GM12872 (cell line): ENCODE data around the gene KIF18B.

Source experiments
- TF ChIP-seq, protein P1 (sequence below): IDR thresholded peaks from 3 replicates; pipeline ENCODE4 v1.5.1; 2011; ENCODE audit warnings: low read depth, mild to moderate bottlenecking, low read length, moderate library complexity; ENCODE audit not compliant: insufficient read depth

The KIF18B gene

DNA sequence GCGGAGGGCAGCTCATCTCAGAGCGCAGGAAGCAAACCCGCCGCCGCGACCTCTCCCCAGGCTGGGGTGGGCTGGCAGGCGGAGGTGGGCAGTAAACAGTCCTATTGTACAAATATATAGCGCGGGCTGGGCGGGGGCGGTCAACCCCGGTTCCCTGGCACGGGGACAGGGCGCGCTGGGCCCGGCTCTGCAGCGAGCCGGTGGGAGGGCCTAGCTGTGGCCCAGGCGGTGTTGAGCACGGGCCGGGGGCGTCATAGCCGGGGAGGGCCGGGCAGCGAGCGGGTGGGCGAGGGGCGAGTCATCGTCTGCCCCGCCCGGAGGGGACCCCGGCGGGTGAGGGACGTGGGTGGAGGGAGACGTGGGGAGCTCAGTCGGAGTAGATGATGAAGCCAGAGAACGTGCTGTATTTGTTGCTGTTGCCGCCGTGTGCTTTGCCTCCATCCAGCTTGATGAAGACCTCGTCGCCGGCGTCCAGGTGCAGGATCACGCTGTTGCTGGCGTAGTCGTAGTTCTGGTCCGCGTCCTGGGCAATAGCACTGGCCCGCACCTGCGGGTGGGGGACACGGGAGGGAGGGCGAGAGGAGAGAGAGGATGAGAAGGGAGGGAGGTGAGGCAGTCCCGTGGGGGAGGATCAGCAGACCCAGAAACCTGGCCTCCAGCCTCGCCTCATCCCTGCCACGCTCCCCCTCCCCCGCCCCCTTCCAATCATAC, 12.4 kb upstream of the KIF18B start:
- TF ChIP-seq, protein P1, sequence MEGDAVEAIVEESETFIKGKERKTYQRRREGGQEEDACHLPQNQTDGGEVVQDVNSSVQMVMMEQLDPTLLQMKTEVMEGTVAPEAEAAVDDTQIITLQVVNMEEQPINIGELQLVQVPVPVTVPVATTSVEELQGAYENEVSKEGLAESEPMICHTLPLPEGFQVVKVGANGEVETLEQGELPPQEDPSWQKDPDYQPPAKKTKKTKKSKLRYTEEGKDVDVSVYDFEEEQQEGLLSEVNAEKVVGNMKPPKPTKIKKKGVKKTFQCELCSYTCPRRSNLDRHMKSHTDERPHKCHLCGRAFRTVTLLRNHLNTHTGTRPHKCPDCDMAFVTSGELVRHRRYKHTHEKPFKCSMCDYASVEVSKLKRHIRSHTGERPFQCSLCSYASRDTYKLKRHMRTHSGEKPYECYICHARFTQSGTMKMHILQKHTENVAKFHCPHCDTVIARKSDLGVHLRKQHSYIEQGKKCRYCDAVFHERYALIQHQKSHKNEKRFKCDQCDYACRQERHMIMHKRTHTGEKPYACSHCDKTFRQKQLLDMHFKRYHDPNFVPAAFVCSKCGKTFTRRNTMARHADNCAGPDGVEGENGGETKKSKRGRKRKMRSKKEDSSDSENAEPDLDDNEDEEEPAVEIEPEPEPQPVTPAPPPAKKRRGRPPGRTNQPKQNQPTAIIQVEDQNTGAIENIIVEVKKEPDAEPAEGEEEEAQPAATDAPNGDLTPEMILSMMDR = no peak

DNA sequence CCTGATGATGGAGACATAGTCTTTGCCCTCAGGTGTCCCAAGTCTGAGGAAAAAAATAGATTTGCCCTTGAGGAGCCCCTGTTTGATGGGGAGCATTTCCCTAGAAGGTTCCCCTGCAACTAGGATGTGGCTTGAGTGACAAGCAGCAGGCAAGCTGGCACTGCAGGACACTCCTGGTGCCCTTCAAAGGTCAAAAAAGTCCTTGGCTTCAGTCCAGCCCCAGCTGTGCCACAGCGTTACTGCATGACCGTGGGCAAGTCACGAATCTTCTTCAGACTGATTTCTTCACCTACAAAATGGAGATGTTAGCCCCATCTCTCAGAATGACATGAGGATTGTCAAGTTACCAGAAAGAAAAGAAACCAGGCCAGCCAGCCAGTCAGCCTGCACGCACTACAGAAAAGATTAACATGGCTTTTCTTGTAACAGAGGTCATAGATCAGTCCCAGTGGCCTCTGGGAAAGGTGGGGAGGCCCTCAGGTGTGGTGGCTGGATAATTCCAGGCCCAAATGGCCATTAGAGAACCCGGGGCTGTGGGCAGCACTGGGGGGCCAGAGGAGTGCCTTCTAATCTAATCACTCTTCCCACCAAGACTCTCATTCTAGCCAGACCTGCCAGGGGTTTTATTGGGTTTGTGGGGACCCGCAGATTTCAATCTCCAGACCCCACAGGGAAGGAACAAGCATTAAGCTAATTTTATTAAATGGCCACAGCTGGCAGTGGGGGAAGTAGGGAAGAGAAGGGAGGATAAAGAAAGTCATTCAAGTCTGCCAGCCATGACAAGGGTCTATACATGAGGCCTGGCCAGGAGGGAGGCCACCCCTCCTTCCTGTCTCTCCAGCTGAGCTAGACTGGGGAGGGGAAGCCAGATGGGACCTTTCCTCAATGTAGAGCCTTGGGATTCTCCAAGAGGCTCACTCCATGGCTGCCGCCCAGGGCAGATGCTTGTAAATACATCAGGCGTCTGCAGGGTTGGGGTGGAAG, 9.7 kb upstream of the KIF18B start:
- TF ChIP-seq, protein P1 = no peak

DNA sequence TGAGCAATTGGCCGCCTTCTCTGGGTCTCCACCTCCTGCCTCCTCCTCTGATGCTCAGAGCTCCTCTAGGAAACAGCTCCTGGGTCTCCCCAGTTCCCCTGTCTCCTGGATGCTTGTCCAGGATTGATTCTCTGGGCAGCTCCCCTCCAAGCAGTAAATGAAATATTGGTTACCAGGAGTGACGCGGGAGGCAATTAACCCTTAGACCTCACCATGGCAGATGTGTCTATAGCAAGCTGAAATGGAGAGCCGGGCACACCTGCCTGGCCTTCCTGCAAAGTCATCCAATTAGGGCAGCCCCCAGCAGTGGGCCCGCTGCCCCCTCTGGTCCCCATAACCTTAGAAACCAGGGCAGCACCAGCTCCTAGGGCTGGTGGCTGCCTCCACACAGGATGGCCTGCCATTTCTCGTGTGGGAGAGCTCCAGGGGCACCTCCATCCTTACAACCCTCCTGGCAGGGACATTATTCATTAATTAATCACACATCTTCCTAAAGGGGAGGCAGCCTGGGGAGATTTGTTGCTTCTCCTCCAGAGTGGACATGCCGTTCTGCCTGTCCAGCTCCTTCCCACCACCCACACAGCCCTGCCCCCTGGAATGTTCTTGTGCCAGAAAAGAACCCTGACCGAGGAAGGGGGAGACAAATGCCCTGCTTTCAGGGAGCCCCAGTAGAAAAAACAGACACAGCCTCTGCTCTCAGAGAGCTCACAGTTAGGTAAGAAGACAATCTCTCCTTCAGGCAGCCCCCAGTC, 8.3 kb upstream of the KIF18B start:
- TF ChIP-seq, protein P1 = no peak

DNA sequence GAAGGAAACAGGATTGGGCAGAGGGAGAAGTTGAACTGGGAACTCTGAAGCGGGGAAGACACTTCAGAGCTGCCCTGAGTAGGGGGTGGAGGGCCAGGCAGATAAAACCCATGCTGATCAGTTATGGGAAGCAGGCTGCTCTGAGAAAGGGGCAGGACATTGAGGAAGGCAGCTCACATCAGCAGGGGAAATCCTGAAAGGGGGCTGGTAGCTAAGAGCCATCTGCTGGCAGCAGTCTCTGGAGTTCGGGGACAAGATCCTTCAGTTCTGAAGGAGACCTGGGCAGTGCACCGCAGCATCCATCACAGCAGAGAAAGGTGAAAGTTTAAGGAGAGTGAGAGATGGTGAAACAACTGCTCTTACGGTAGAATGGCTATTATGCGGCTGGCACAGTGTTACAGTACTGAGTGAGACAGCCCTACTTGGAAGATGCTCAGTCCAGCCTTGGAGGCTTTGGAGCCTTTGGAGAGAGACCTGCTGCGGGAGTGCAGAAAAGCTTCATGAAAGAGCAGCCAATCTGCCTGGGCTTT, 5.4 kb upstream of the KIF18B start:
- TF ChIP-seq, protein P1 = no peak

DNA sequence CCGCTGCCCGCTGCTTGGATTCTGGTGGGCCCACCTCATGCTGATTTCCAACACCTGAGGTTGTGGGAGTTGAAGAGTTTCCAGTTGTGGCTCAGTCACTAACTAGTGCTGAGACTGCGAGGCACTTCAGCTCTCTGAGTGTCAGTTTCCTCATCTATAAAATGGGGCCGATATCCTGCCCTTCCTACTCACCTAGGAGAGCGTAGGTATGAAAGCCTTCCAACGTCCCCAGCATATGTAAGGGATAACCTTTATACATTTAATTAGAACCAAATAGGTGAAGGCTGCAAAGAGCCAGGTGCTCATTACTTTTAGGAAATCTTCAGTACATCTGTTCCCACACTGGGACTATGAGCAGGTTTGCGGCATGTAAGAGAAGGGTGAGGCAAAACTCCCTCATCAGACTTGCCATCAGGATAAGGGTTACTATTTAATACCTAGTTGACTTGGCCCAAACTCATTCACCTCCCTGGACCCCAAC, 782 bp upstream of the KIF18B start:
- TF ChIP-seq, protein P1 = no peak

DNA sequence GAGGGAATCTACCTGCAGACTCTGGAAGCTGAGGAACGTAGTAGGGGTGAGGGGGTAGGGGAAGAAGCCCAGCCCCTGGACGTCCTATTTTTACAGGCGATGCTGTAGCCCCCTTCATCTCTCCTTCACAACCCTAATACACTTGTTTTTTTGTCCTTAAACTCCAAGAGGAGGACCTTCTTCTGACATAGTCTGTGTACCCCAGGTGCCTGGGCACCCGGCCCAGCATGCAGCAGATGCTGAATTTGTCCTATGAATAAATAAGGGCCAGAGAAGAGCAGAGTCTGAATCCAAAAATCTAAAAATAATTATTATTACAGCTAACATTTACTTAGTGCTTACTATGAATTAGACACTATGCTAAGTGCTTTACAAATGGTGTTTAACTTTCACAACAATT, 5.1 kb downstream of the KIF18B start:
- TF ChIP-seq, protein P1 = no peak
